Measurements from ENCODE around the gene NCAPD2. TPM values are rescaled to one million over a fixed set of nuclear protein-coding genes. Genes with fewer than 3 reads are reported as not detected.

NCAPD2 gene
- total RNA-seq, 1 experiment from 2014 or later = 114 TPM

DNA sequence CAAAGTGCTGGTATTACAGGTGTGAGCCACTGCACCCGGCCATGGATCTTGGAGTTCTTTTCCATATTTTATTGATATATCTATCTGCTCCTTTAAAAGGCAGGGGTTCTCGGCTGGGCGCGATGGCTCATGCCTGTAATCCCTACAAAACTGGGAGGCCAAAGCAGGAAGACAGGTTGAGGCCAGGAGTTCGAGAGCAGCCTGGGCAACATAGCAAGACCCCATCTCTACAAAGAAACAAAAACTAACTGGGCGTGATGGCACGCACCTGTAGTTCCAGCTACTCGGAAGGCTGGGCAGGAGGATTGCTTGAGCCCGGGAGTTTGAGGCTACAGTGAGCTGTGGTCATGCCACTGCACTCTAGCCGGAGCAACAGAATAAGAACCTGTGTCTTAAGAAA is 28.3 kb downstream of the NCAPD2 start:
- WGBS (ENCODE audit: extremely low coverage, insufficient read length, low lambda C conversion rate) = no CpG with 5 or more reads among the region's 10 CpGs
- Histone ChIP-seq H4K5ac (ENCODE audit: insufficient read length, low read depth, low read length) (no peak overlapping the region), H3K9ac (ENCODE audit: extremely low read depth, insufficient read length, low read length) (no peak overlapping the region), H3K4me1 (ENCODE audit: insufficient read depth, low read length) (no peaks in the 10 kb centered on the region), H2BK15ac (ENCODE audit: low read depth, low read length) (no peak overlapping the region), H3K56ac (ENCODE audit: insufficient read length, low read depth, low read length) (no peak overlapping the region), H3K79me1 (ENCODE audit: insufficient read depth, low read depth, low read length, poor library complexity, severe bottlenecking) (no peaks in the 10 kb centered on the region), H3K27me3 (ENCODE audit: insufficient read depth, low read length) (no peaks in the 10 kb centered on the region), H2BK120ac (ENCODE audit: low read depth, low read length, poor library complexity, severe bottlenecking) (no peak overlapping the region), H2BK5ac (ENCODE audit: insufficient read length, low read length) (no peak overlapping the region), H3K23me2 (ENCODE audit: insufficient read length, low read depth, low read length, poor library complexity, severe bottlenecking) (no peaks in the 10 kb centered on the region), H3K14ac (ENCODE audit: insufficient read depth, low read length) (no peak overlapping the region), H3K23ac (ENCODE audit: insufficient read length, low read depth, low read length) (no peak overlapping the region), H3K4ac (ENCODE audit: low read depth, low read length) (no peak overlapping the region), H2AFZ (ENCODE audit: low read length) (no peak overlapping the region), H3K27ac (ENCODE audit: insufficient read length, low read depth, low read length) (no peak overlapping the region), H3K4me2 (ENCODE audit: insufficient read depth, insufficient read length, low read length) (no peak overlapping the region), H4K91ac (ENCODE audit: insufficient read length, low read depth, low read length) (no peak overlapping the region), H2AK5ac (ENCODE audit: insufficient read length, low read length) (no peak overlapping the region), H2BK20ac (ENCODE audit: low read depth, low read length, poor library complexity, severe bottlenecking) (no peak overlapping the region), H4K8ac (replicated peaks; ENCODE audit: insufficient read length, low read depth, low read length) (no peak overlapping the region), H3K18ac (ENCODE audit: insufficient read length, low read depth, low read length) (no peak overlapping the region), H4K20me1 (ENCODE audit: control insufficient read depth, insufficient read depth, insufficient read length) (no peaks in the 10 kb centered on the region), H3K9me3 (ENCODE audit: control insufficient read depth, low read depth, low read length) (no peaks in the 10 kb centered on the region), H2BK12ac (ENCODE audit: insufficient read length, low read depth, low read length) (no peak overlapping the region), H3T11ph (ENCODE audit: low read length) (no peak overlapping the region), H3K79me2 (ENCODE audit: insufficient read depth, low read length) (no peaks in the 10 kb centered on the region)
- no peak for DNase-seq
- TF ChIP-seq, protein P1, sequence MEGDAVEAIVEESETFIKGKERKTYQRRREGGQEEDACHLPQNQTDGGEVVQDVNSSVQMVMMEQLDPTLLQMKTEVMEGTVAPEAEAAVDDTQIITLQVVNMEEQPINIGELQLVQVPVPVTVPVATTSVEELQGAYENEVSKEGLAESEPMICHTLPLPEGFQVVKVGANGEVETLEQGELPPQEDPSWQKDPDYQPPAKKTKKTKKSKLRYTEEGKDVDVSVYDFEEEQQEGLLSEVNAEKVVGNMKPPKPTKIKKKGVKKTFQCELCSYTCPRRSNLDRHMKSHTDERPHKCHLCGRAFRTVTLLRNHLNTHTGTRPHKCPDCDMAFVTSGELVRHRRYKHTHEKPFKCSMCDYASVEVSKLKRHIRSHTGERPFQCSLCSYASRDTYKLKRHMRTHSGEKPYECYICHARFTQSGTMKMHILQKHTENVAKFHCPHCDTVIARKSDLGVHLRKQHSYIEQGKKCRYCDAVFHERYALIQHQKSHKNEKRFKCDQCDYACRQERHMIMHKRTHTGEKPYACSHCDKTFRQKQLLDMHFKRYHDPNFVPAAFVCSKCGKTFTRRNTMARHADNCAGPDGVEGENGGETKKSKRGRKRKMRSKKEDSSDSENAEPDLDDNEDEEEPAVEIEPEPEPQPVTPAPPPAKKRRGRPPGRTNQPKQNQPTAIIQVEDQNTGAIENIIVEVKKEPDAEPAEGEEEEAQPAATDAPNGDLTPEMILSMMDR (conservative IDR thresholded peaks at IDR 0.05) = no peak
- no peaks in the 10 kb centered on the region for H3K27me3 Mint-ChIP-seq (ENCODE audit: low read depth)
- no peaks in the 10 kb centered on the region for H3K4me1 Mint-ChIP-seq
- no peak overlapping the region for H3K27ac Mint-ChIP-seq
- peaks cover 55 to 92% (median 91%) of the 10 kb centered on the region in 3 experiments; a peak in 6 of 7 replicates for H3K36me3 Mint-ChIP-seq (ENCODE audit: insufficient read depth in 1 of 3, low read depth in 3 of 3)
- H3K4me3 Mint-ChIP-seq = no peak overlapping the region
- H3K9me3 Mint-ChIP-seq = no peaks in the 10 kb centered on the region

All from H9 (cell line).